GM12878 (cell line): ENCODE data around the gene BIN1. TPM values are rescaled to one million over a fixed set of nuclear protein-coding genes. Genes with fewer than 3 reads are reported as not detected.

Experiments used
- FOS ChIP-seq: IDR thresholded peaks from 3 replicates; pipeline ENCODE4 v1.6.1; 2011; ENCODE audit warnings: borderline replicate concordance; ENCODE audit not compliant: insufficient read length; ENCODE audit errors: extremely low read depth
- MYB ChIP-seq: fragments of 150-350 bp; IDR thresholded peaks from 2 replicates; pipeline ENCODE4 v1.6.1; 2014; ENCODE audit warnings: mild to moderate bottlenecking, low read depth, low read length, borderline replicate concordance
- POLR2A ChIP-seq: IDR thresholded peaks from 2 replicates; pipeline ENCODE4 v1.6.1; 2011; ENCODE audit warnings: low read depth, mild to moderate bottlenecking, low read length
- RBBP5 ChIP-seq: fragments of 200-600 bp; sonication (generic); conservative IDR thresholded peaks from 2 replicates; pipeline ENCODE4 v1.6.1; 2016
- polyA plus RNA-seq, 11 experiments: library from polyadenylated mRNA; depleted of rRNA in 4 of 11; unstranded in 6 of 11; stranded (reverse) in 5 of 11; fragments of >200 nt; fragmentation: Nextera tagmentation in 4 of 11; fragmentation: Illumina TruSeq in 1 of 11; extraction: Ambion mirVana in 4 of 11; extraction: Trizol in 1 of 11; gene quantifications; 1 replicate in 1 of 11; 2 replicates in 10 of 11; pipeline versions ENCODE4 v1.2.1 to v1.2.3, GENCODE V29; 2011 to 2016; ENCODE audit warnings: inconsistent platforms in 2 of 11, missing spikeins in 2 of 11, low read depth in 1 of 11
- total RNA-seq, 4 experiments: library from RNA; depleted of rRNA in 3 of 4; stranded (reverse); fragments of >200 nt in 3 of 4; fragmentation: Illumina TruSeq in 1 of 4; extraction: Trizol in 1 of 4; gene quantifications; 2 replicates each; pipeline versions ENCODE4 v1.2.1 to v1.2.3, GENCODE V29; 2013 to 2021
- TF ChIP-seq, protein P1 (sequence below): fragments of 450-650 bp; formaldehyde crosslinking; IDR thresholded peaks from 2 replicates; pipeline ENCODE4 v1.4.0; 2022; ENCODE audit warnings: mild to moderate bottlenecking, moderate library complexity
- TF ChIP-seq, protein P2 (sequence below): fragments of 450-650 bp; IDR thresholded peaks from 2 replicates; pipeline ENCODE4 v1.6.1; 2017; ENCODE audit warnings: borderline replicate concordance
- TF ChIP-seq, protein P3 (sequence below): fragments of 450-650 bp; IDR thresholded peaks from 2 replicates; pipeline ENCODE4 v1.6.1; 2018; ENCODE audit warnings: mild to moderate bottlenecking, low read depth, moderate library complexity; ENCODE audit not compliant: partially characterized antibody
- TF ChIP-seq, protein P4 (sequence below): fragments of 450-650 bp; IDR thresholded peaks from 2 replicates; pipeline ENCODE4 v1.6.1; 2017; ENCODE audit warnings: mild to moderate bottlenecking, low read depth, inconsistent platforms; ENCODE audit not compliant: poor library complexity, severe bottlenecking

The BIN1 gene
- total and polyA plus RNA-seq, 10 of the 15 experiments (the other 5 are each of a cell fraction or from before 2014, with no cell fraction given): 0.32 to 21.3 (median 11.2) TPM

- TF ChIP-seq, protein P1, sequence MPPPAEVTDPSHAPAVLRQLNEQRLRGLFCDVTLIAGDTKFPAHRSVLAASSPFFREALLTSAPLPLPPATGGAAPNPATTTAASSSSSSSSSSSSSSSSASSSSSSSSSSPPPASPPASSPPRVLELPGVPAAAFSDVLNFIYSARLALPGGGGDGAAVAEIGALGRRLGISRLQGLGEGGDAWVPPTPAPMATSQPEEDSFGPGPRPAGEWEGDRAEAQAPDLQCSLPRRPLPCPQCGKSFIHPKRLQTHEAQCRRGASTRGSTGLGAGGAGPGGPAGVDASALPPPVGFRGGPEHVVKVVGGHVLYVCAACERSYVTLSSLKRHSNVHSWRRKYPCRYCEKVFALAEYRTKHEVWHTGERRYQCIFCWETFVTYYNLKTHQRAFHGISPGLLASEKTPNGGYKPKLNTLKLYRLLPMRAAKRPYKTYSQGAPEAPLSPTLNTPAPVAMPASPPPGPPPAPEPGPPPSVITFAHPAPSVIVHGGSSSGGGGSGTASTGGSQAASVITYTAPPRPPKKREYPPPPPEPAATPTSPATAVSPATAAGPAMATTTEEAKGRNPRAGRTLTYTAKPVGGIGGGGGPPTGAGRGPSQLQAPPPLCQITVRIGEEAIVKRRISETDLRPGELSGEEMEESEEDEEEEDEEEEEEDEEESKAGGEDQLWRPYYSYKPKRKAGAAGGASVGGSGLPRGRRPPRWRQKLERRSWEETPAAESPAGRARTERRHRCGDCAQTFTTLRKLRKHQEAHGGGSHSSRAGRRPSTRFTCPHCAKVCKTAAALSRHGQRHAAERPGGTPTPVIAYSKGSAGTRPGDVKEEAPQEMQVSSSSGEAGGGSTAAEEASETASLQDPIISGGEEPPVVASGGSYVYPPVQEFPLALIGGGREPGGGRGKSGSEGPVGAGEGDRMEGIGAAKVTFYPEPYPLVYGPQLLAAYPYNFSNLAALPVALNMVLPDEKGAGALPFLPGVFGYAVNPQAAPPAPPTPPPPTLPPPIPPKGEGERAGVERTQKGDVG: no peak
- no peak for TF ChIP-seq MYB
- no peak for TF ChIP-seq RBBP5
- TF ChIP-seq FOS: no peak
- TF ChIP-seq, protein P2, sequence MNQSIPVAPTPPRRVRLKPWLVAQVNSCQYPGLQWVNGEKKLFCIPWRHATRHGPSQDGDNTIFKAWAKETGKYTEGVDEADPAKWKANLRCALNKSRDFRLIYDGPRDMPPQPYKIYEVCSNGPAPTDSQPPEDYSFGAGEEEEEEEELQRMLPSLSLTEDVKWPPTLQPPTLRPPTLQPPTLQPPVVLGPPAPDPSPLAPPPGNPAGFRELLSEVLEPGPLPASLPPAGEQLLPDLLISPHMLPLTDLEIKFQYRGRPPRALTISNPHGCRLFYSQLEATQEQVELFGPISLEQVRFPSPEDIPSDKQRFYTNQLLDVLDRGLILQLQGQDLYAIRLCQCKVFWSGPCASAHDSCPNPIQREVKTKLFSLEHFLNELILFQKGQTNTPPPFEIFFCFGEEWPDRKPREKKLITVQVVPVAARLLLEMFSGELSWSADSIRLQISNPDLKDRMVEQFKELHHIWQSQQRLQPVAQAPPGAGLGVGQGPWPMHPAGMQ: no peak
- TF ChIP-seq, protein P3, sequence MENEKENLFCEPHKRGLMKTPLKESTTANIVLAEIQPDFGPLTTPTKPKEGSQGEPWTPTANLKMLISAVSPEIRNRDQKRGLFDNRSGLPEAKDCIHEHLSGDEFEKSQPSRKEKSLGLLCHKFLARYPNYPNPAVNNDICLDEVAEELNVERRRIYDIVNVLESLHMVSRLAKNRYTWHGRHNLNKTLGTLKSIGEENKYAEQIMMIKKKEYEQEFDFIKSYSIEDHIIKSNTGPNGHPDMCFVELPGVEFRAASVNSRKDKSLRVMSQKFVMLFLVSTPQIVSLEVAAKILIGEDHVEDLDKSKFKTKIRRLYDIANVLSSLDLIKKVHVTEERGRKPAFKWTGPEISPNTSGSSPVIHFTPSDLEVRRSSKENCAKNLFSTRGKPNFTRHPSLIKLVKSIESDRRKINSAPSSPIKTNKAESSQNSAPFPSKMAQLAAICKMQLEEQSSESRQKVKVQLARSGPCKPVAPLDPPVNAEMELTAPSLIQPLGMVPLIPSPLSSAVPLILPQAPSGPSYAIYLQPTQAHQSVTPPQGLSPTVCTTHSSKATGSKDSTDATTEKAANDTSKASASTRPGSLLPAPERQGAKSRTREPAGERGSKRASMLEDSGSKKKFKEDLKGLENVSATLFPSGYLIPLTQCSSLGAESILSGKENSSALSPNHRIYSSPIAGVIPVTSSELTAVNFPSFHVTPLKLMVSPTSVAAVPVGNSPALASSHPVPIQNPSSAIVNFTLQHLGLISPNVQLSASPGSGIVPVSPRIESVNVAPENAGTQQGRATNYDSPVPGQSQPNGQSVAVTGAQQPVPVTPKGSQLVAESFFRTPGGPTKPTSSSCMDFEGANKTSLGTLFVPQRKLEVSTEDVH: no peak
- TF ChIP-seq, protein P4, sequence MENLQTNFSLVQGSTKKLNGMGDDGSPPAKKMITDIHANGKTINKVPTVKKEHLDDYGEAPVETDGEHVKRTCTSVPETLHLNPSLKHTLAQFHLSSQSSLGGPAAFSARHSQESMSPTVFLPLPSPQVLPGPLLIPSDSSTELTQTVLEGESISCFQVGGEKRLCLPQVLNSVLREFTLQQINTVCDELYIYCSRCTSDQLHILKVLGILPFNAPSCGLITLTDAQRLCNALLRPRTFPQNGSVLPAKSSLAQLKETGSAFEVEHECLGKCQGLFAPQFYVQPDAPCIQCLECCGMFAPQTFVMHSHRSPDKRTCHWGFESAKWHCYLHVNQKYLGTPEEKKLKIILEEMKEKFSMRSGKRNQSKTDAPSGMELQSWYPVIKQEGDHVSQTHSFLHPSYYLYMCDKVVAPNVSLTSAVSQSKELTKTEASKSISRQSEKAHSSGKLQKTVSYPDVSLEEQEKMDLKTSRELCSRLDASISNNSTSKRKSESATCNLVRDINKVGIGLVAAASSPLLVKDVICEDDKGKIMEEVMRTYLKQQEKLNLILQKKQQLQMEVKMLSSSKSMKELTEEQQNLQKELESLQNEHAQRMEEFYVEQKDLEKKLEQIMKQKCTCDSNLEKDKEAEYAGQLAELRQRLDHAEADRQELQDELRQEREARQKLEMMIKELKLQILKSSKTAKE: no peak
- TF ChIP-seq POLR2A: no peak
Observed at GRCh38 chr2:127092306-127092705, 14.6 kb downstream of the BIN1 start (continued).
